Spinal cord (tissue), 10 donors: ENCODE measurements around the gene BLVRA. TPM values are rescaled to one million over a fixed set of nuclear protein-coding genes. Genes with fewer than 3 reads are reported as not detected.

Experiments
- DNase-seq, 6 donors: peaks; one replicate each; pipeline versions ENCODE4 v3.0.0 to v3.0.0-alpha.2; 2013 to 2015; ENCODE audit warnings: low spot score in 6 of 6, low read depth in 4 of 6
- H3K27ac ChIP-seq: one replicate; pipeline ENCODE4 v1.5.1; 2013; ENCODE audit warnings: low read depth, low read length, control low read depth
- H3K27me3 ChIP-seq: one replicate; pipeline ENCODE4 v1.6.1; 2013; ENCODE audit warnings: low read length; ENCODE audit not compliant: control insufficient read depth, insufficient read depth
- H3K36me3 ChIP-seq: one replicate; pipeline ENCODE4 v1.6.1; 2013; ENCODE audit warnings: low read length; ENCODE audit not compliant: control insufficient read depth, insufficient read depth
- H3K4me1 ChIP-seq: one replicate; pipeline ENCODE4 v1.6.1; 2013; ENCODE audit warnings: low read length; ENCODE audit not compliant: control insufficient read depth, insufficient read depth
- H3K4me3 ChIP-seq: one replicate; pipeline ENCODE4 v1.5.1; 2013; ENCODE audit warnings: low read depth, low read length, control low read depth
- H3K9me3 ChIP-seq: one replicate; pipeline ENCODE4 v1.6.1; 2013; ENCODE audit warnings: low read length; ENCODE audit not compliant: control insufficient read depth, insufficient read depth
- WGBS: methylation state at CpG from one replicate; pipeline ENCODE4 v1.1.5; 2013; ENCODE audit warnings: missing lambda C conversion rate; ENCODE audit not compliant: insufficient coverage; 5-methylcytosine and 5-hydroxymethylcytosine counted together
- polyA plus RNA-seq, 2 donors: library from polyadenylated mRNA; unstranded; fragments of 120-200 nt; gene quantifications; one replicate each; pipeline ENCODE4 v1.2.1, GENCODE V29; 2013; ENCODE audit not compliant: insufficient read length in 2 of 2
- total RNA-seq, 2 donors: library from RNA; depleted of rRNA in 1 of 2; stranded (reverse); fragments of 120-200 nt in 1 of 2; fragments of >200 nt in 1 of 2; gene quantifications; one replicate each; pipeline versions ENCODE4 v1.2.3 to v1.2.4, GENCODE V29; 2013 to 2014
- donor health status: healthy.

BLVRA gene
- total and polyA plus RNA-seq, 4 donors, result 22.6 to 48.9 (median 42.9) TPM

DNA sequence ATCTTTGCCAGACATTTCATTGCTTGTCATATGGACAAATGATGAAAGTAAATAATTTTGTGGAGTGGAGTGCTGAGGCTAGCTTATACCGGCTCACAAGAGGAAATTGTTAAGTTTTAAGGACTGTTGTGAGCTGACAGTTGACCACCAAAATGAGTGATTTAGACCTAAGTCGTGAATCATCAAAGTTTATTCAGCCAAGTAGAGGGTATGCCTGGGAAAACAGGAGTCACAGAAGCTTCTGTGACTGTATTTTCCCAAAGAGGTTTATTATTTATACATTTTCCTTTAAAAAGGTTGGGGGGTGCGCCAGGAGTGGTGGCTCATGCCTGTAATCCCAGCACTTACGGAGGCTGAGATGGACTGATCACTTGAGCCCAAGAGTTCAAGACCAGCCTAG is 89.0 kb downstream of the BLVRA start:
- Histone ChIP-seq H3K4me3 (no peak overlapping the region), H3K4me1 (no peaks in the 10 kb centered on the region), H3K9me3 (no peaks in the 10 kb centered on the region), H3K36me3 (no peaks in the 10 kb centered on the region), H3K27ac (no peak overlapping the region), H3K27me3 (no peaks in the 10 kb centered on the region)
- DNase-seq, result no peak
- WGBS, result 85% methylated on average over 1 of the region's 4 CpGs

GRCh38 chr7:43849047-43849446 is 90.6 kb downstream of the BLVRA start:
- Histone ChIP-seq H3K27me3 (no peaks in the 10 kb centered on the region), H3K27ac (no peak overlapping the region), H3K9me3 (no peaks in the 10 kb centered on the region), H3K4me1 (no peaks in the 10 kb centered on the region), H3K4me3 (no peak overlapping the region), H3K36me3 (no peaks in the 10 kb centered on the region)
- WGBS, result 20% methylated on average over 1 of the region's 2 CpGs
- DNase-seq, result no peak

- Histone ChIP-seq H3K27ac (no peak overlapping the region), H3K27me3 (no peaks in the 10 kb centered on the region), H3K9me3 (no peaks in the 10 kb centered on the region), H3K4me3 (no peak overlapping the region), H3K36me3 (no peaks in the 10 kb centered on the region), H3K4me1 (no peaks in the 10 kb centered on the region)
- WGBS, result 100% methylated on average over 2 of the region's 5 CpGs
- no peak for DNase-seq
These were observed 92.1 kb downstream of the BLVRA start for GRCh38 chr7:43850348-43851116.

DNA sequence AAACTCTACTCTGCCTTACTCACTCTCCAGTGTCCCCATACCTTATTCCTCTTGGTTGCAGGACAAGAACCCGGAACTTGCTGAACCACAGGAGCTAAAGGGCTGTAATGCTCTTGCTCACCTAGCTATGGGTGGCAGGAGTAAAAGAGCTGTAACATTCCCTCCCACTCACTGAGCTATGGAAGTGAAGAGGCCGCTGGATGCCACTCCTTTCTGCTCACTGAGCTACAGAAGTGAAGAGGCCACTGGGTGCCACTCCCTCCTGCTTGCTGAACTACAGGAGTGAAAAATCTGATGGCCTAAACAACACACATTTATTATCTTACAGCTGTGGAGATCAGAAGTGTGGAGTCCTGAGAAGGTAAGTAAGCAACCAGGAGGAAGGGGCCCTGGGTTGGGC is 93.3 kb downstream of the BLVRA start:
- Histone ChIP-seq H3K36me3 (no peaks in the 10 kb centered on the region), H3K27ac (no peak overlapping the region), H3K9me3 (no peaks in the 10 kb centered on the region), H3K27me3 (no peaks in the 10 kb centered on the region), H3K4me3 (no peak overlapping the region), H3K4me1 (no peaks in the 10 kb centered on the region)
- WGBS, result no CpG with 5 or more reads among the region's 2 CpGs
- DNase-seq, result no peak

DNA sequence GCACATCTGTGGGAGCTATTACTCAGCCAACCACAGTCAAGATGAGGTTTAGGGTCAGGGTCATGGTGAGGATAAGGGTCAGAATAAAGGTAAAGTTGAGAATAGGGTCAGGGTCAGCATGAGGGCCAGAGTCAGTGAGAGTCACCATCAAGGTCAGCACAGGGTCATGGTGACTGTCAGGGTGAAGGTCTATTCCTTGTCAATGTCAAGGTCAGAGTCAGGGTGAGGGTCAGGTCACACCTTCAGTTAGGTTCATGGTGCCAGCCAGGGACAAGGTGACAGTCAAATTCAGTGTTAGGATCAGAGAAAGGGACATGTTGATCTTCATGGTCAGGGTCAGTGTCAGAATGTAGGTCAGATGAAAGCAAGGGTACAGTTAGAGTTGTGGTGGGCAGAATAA is 96.7 kb downstream of the BLVRA start:
- Histone ChIP-seq H3K27me3 (no peaks in the 10 kb centered on the region), H3K27ac (no peak overlapping the region), H3K9me3 (no peaks in the 10 kb centered on the region), H3K36me3 (no peaks in the 10 kb centered on the region), H3K4me3 (no peak overlapping the region), H3K4me1 (no peaks in the 10 kb centered on the region)
- no peak for DNase-seq

GRCh38 chr7:43856316-43856715 is 97.8 kb downstream of the BLVRA start:
- DNase-seq, result no peak
- Histone ChIP-seq H3K9me3 (no peaks in the 10 kb centered on the region), H3K4me3 (no peak overlapping the region), H3K4me1 (no peaks in the 10 kb centered on the region), H3K27ac (no peak overlapping the region), H3K36me3 (no peaks in the 10 kb centered on the region), H3K27me3 (no peaks in the 10 kb centered on the region)
- 95% methylated on average over 4 of the region's 4 CpGs for WGBS

Other genes with a start within 250 kb of the BLVRA start
- gene STK17A, start 175.6 kb upstream of the BLVRA start, total RNA-seq, result 10 to 100 TPM; 18.5 to 18.8 TPM
- 10 to 100 TPM; 16.9 to 17.4 TPM for gene STK17A, start 175.6 kb upstream of the BLVRA start, polyA plus RNA-seq
- gene COA1, start 29.2 kb upstream of the BLVRA start, total RNA-seq, result 10 to 100 TPM; 51.2 to 56.1 TPM
- 10 to 100 TPM; 62.1 to 72.8 TPM for gene COA1, start 29.2 kb upstream of the BLVRA start, polyA plus RNA-seq
- gene MRPS24, start 110.8 kb downstream of the BLVRA start, total RNA-seq, result 100 to 1,000 TPM in 1 of 2 donors, 10 to 100 TPM in 1; 26.7 to 103 TPM
- 100 to 1,000 TPM; 106 to 108 TPM for gene MRPS24, start 110.8 kb downstream of the BLVRA start, polyA plus RNA-seq
- 10 to 100 TPM; 26.4 to 33.5 TPM for gene URGCP, start 147.9 kb downstream of the BLVRA start, total RNA-seq
- 10 to 100 TPM; 36.8 to 44.3 TPM for gene URGCP, start 147.9 kb downstream of the BLVRA start, polyA plus RNA-seq
- 10 to 100 TPM; 20.7 to 30.9 TPM for gene UBE2D4, start 167.8 kb downstream of the BLVRA start, total RNA-seq
- gene UBE2D4, start 167.8 kb downstream of the BLVRA start, polyA plus RNA-seq, result 10 to 100 TPM; 41.9 to 42.0 TPM
- under 1 TPM in 1 of 2 donors, not detected in 1; 0.10 TPM for gene SPDYE1, start 239.2 kb downstream of the BLVRA start, total RNA-seq
- 1 to 10 TPM in 1 of 2 donors, under 1 TPM in 1; 0.33 to 4.1 TPM for gene SPDYE1, start 239.2 kb downstream of the BLVRA start, polyA plus RNA-seq